Erythroblast (primary cell): Measurements from ENCODE around the gene KDM1B.

ENCODE experiments used
- GATA1 ChIP-seq: IDR thresholded peaks from 2 replicates; pipeline ENCODE4 v1.6.1; 2011; ENCODE audit warnings: low read depth, mild to moderate bottlenecking, control low read depth, low read length, moderate library complexity
- POLR2A ChIP-seq: IDR thresholded peaks from 2 replicates; pipeline ENCODE4 v1.6.1; 2011; ENCODE audit warnings: mild to moderate bottlenecking, low read length

DNA sequence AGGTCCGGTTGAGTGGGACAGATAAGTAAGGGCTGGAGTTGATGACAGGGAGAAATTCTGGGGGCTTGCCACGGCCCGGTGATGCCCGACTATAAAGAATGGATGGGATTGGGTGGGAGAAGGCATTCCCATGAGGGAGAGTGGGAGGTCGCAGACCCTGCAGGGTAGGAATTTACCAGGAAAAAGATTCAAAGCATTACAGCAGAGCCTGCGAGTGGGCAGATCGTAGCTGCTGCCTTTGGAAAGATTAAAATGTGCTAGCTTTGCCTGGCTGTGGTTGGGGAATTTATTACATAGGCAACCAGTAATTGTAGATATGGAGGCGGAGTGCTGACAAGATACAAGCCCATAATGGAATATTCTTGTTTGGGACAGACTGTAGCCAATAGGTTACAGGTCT, 49.5 kb downstream of the KDM1B start:
- no peak for TF ChIP-seq POLR2A
- no peak for TF ChIP-seq GATA1
